Pancreas (tissue), 10 donors: Measurements from ENCODE around the gene COPA. TPM values are rescaled to one million over a fixed set of nuclear protein-coding genes. Genes with fewer than 3 reads are reported as not detected.

Source experiments
- ATAC-seq, 4 donors: fragments of 200-7000 bp; cut with Tn5 transposase; one replicate each; pipeline versions ENCODE4 v1.8.0 to v1.9.1; 2020; ENCODE audit warnings: mild to moderate bottlenecking in 4 of 4, moderate library complexity in 4 of 4
- DNase-seq, 6 donors: peaks; one replicate each; pipeline ENCODE4 v3.0.0-alpha.2; 2020
- FAIRE-seq: peaks from 2 replicates; lab custom pipeline; 2012; peaks lifted over from hg19 to GRCh38; lab: Jason Lieb, UNC
- H3K27ac ChIP-seq, 4 donors: fragments of 200-600 bp; sonication (generic); 1 replicate in 3 of 4; 2 replicates in 1 of 4; pipeline versions ENCODE4 v1.5.0 to v1.8.0; 2020
- H3K27me3 ChIP-seq, 4 donors: fragments of 200-600 bp; one replicate each; pipeline ENCODE4 v1.8.0; 2021
- H3K36me3 ChIP-seq, 3 donors: fragments of 200-600 bp; sonication (generic) in 1 of 3; one replicate each; pipeline versions ENCODE4 v1.5.0 to v1.8.0; 2020 to 2021
- H3K4me1 ChIP-seq, 3 donors: fragments of 200-600 bp; one replicate each; pipeline ENCODE4 v1.8.0; 2021
- H3K4me3 ChIP-seq, 4 donors: fragments of 200-600 bp; sonication (generic) in 2 of 4; one replicate each; pipeline versions ENCODE4 v1.5.0 to v1.8.0; 2020 to 2021
- H3K9me3 ChIP-seq, 4 donors: fragments of 200-600 bp; one replicate each; pipeline ENCODE4 v1.8.0; 2021
- CTCF ChIP-seq, 4 donors: fragments of 200-600 bp; sonication (generic) in 3 of 4; IDR thresholded peaks; one replicate each; pipeline versions ENCODE4 v1.5.0 to v1.8.0; 2021; ENCODE audit warnings: antibody characterized with exemption in 4 of 4
- WGBS, 2 donors: extraction: QIAGEN DNeasy Blood & Tissue Kit; methylation state at CpG; one replicate each; pipeline ENCODE4 v1.1.7; 2013; 5-methylcytosine and 5-hydroxymethylcytosine counted together
- intact Hi-C, 3 donors: fragments of 100-400 bp; cut with DNase I; formaldehyde crosslinking; loops; one replicate each; pipeline versions ENCODE4 v1.11.1 to v1.14.2; 2022
- polyA plus RNA-seq, 2 donors: library from polyadenylated mRNA; stranded (reverse); fragments of 200-250 nt; gene quantifications; one replicate each; pipeline ENCODE4 v1.2.3, GENCODE V29; 2013
- total RNA-seq, 6 donors: library from RNA; stranded (reverse); fragmentation: NEBNext Ultra II Directional in 4 of 6; extraction: Animal tissue kit (Norgen Biotek cat#: 25700) in 4 of 6; gene quantifications; one replicate each; pipeline versions ENCODE4 v1.2.1 to v1.2.4, GENCODE V29; 2021 to 2023
- donor health status: healthy with polysubstance abuse.
- donor health status: DM: no; HTN: no; CAD: no; lungs with moderate emphysema.
- donor health status: DM: no; HTN: no; CAD: no.
- donor health status: control.
- donor health status: control.
- donor health status: Bipolar disorder and iron deficiency.
- donor health status: DM: yes; HTN: yes; CAD: no.
- donor health status: DM: no; HTN: no; CAD: no.
- donor health status: DM: no; HTN: no; CAD: no.
- donor health status: DM: yes; HTN: yes; CAD: no.

COPA gene
- total and polyA plus RNA-seq, 8 donors: 34.7 to 114 (median 75.9) TPM

- no peak overlapping the region for H3K4me3 ChIP-seq
- H3K27me3 ChIP-seq: no peaks in the 10 kb centered on the region
- ATAC-seq (no peak), FAIRE-seq (no peak), DNase-seq (no peak)
- WGBS, 2 donors: 42 to 49% methylated on average over 5 of the region's 5 CpGs
- no peaks in the 10 kb centered on the region for H3K9me3 ChIP-seq
- TF ChIP-seq CTCF (IDR thresholded peaks at IDR 0.05): no peak
- no peaks in the 10 kb centered on the region for H3K4me1 ChIP-seq
- intact Hi-C loops: no loop called here
- no peak overlapping the region for H3K27ac ChIP-seq
- H3K36me3 ChIP-seq: peaks cover 0 to 4% (median 0%) of the 10 kb centered on the region in 3 donors
These were observed 20.0 kb upstream of the COPA start for GRCh38 chr1:160363010-160363409.

GRCh38 chr1:160362168-160362957 lies 19.3 kb upstream of the COPA start:
- H3K4me3 ChIP-seq: no peak overlapping the region
- no peaks in the 10 kb centered on the region for H3K27me3 ChIP-seq
- no peaks in the 10 kb centered on the region for H3K9me3 ChIP-seq
- FAIRE-seq: no peak
- no peak overlapping the region for H3K27ac ChIP-seq
- ATAC-seq: no peak
- peaks cover 0 to 7% (median 0%) of the 10 kb centered on the region in 3 donors for H3K36me3 ChIP-seq
- DNase-seq: no peak
- 82 to 87% methylated on average over 9 of the region's 9 CpGs for WGBS, 2 donors
- intact Hi-C loops: no loop called here
- TF ChIP-seq CTCF (IDR thresholded peaks at IDR 0.05): no peak
- H3K4me1 ChIP-seq: no peaks in the 10 kb centered on the region

GRCh38 chr1:160361814-160362167 lies 18.7 kb upstream of the COPA start:
- intact Hi-C loops: no loop called here
- Histone ChIP-seq H3K4me3 (no peak overlapping the region), H3K27ac (no peak overlapping the region), H3K36me3 (peaks cover 0 to 8% (median 0%) of the 10 kb centered on the region in 3 donors), H3K9me3 (no peaks in the 10 kb centered on the region), H3K4me1 (no peaks in the 10 kb centered on the region), H3K27me3 (no peaks in the 10 kb centered on the region)
- no peak for ATAC-seq
- DNase-seq: no peak
- TF ChIP-seq CTCF (IDR thresholded peaks at IDR 0.05): no peak
- no peak for FAIRE-seq
- WGBS, 2 donors: 80 to 81% methylated on average over 4 of the region's 4 CpGs

GRCh38 chr1:160361199-160361598 lies 18.1 kb upstream of the COPA start:
- WGBS, 2 donors: 72 to 76% methylated on average over 2 of the region's 2 CpGs
- FAIRE-seq: no peak

More at GRCh38 chr1:160361199-160361598, 18.1 kb upstream of the COPA start:
- Histone ChIP-seq H3K27me3 (no peaks in the 10 kb centered on the region), H3K4me3 (no peak overlapping the region), H3K36me3 (peaks cover 0 to 14% (median 0%) of the 10 kb centered on the region in 3 donors), H3K4me1 (no peaks in the 10 kb centered on the region), H3K9me3 (no peaks in the 10 kb centered on the region), H3K27ac (no peak overlapping the region)
- no peak for TF ChIP-seq CTCF (IDR thresholded peaks at IDR 0.05)
- intact Hi-C loops: no loop called here
- no peak for ATAC-seq
- no peak for DNase-seq
